Ovary (tissue), 3 donors: Measurements from ENCODE around the gene KCNIP3.

Source experiments
- CTCF ChIP-seq, 3 donors: fragments of 450-650 bp in 2 of 3; fragments of 200-600 bp in 1 of 3; IDR thresholded peaks; one replicate each; pipeline versions ENCODE4 v1.5.1 to v1.8.0; 2016 to 2022; ENCODE audit warnings: antibody characterized with exemption in 3 of 3, mild to moderate bottlenecking in 1 of 3
- EP300 ChIP-seq: sonication (generic); formaldehyde crosslinking; IDR thresholded peaks from one replicate; pipeline ENCODE4 v1.6.1; 2017; ENCODE audit warnings: antibody characterized with exemption
- POLR2A ChIP-seq: fragments of 450-650 bp; IDR thresholded peaks from one replicate; pipeline ENCODE4 v1.6.1; 2017; ENCODE audit warnings: antibody characterized with exemption, mild to moderate bottlenecking, moderate library complexity
- donor health status: DM: no; HTN: no; CAD: no.

- TF ChIP-seq POLR2A, result no peak
- TF ChIP-seq EP300, result no peak
- TF ChIP-seq CTCF (IDR thresholded peaks at IDR 0.05), result no peak
These were observed 35.9 kb downstream of the KCNIP3 start for GRCh38 chr2:95333056-95333455.
